BLaER1 (cell line): Measurements from ENCODE around the gene PLN.

Source experiments
- H3K27ac ChIP-seq: shearing (Covaris generic); formaldehyde crosslinking; 2 replicates; pipeline ENCODE4 v1.8.1; 2022
- H3K27me3 ChIP-seq: shearing (Covaris generic); formaldehyde crosslinking; 2 replicates; pipeline ENCODE4 v1.8.1; 2022
- H3K36me3 ChIP-seq: shearing (Covaris generic); formaldehyde crosslinking; 2 replicates; pipeline ENCODE4 v1.8.1; 2022
- H3K4me1 ChIP-seq: shearing (Covaris generic); formaldehyde crosslinking; 2 replicates; pipeline ENCODE4 v1.8.1; 2022
- H3K4me2 ChIP-seq: shearing (Covaris generic); formaldehyde crosslinking; 2 replicates; pipeline ENCODE4 v1.8.1; 2022
- H3K4me3 ChIP-seq: shearing (Covaris generic); formaldehyde crosslinking; 2 replicates; pipeline ENCODE4 v1.8.1; 2022
- H3K9ac ChIP-seq: shearing (Covaris generic); formaldehyde crosslinking; 2 replicates; pipeline ENCODE4 v1.8.1; 2022
- H3K9me3 ChIP-seq: shearing (Covaris generic); formaldehyde crosslinking; 2 replicates; pipeline ENCODE4 v1.8.1; 2022
- H4K20me1 ChIP-seq: shearing (Covaris generic); formaldehyde crosslinking; 2 replicates; pipeline ENCODE4 v1.8.1; 2022
- Cebpa-rat ChIP-seq: shearing (Covaris generic); IDR thresholded peaks from 2 replicates; pipeline ENCODE4 v1.8.1; 2022

The PLN gene

GRCh38 chr6:118574051-118574865, 26.2 kb downstream of the PLN start:
- Histone ChIP-seq H3K9me3 (peaks cover 57% of the 10 kb centered on the region), H4K20me1 (no peaks in the 10 kb centered on the region), H3K4me2 (no peak overlapping the region), H3K36me3 (peaks cover 15% of the 10 kb centered on the region), H3K9ac (no peak overlapping the region), H3K27me3 (no peaks in the 10 kb centered on the region), H3K4me3 (0 out of 2 replicates have a peak overlapping the region, but pooled peaks have one; percentile 13), H3K27ac (no peak overlapping the region), H3K4me1 (no peaks in the 10 kb centered on the region)
- TF ChIP-seq Cebpa-rat, result no peak

- no peak for TF ChIP-seq Cebpa-rat
- Histone ChIP-seq H3K4me2 (no peak overlapping the region), H3K36me3 (peaks cover 15% of the 10 kb centered on the region), H3K27me3 (no peaks in the 10 kb centered on the region), H4K20me1 (peaks cover 5% of the 10 kb centered on the region; the same call in 1 of the 2 replicates), H3K4me1 (no peaks in the 10 kb centered on the region), H3K9me3 (peaks cover 69% of the 10 kb centered on the region), H3K9ac (no peak overlapping the region), H3K4me3 (no peak overlapping the region), H3K27ac (no peak overlapping the region)
Observed at GRCh38 chr6:118577972-118578371, 29.9 kb downstream of the PLN start.

- Histone ChIP-seq H3K4me1 (no peaks in the 10 kb centered on the region), H3K27me3 (no peaks in the 10 kb centered on the region), H3K27ac (no peak overlapping the region), H3K36me3 (peaks cover 15% of the 10 kb centered on the region), H3K9me3 (peaks cover 69% of the 10 kb centered on the region), H3K4me2 (no peak overlapping the region), H4K20me1 (peaks cover 5% of the 10 kb centered on the region; the same call in 1 of the 2 replicates), H3K9ac (no peak overlapping the region), H3K4me3 (no peak overlapping the region)
- TF ChIP-seq Cebpa-rat, result no peak
Observed at GRCh38 chr6:118578617-118579016, 30.5 kb downstream of the PLN start.

GRCh38 chr6:118579786-118580185, 31.7 kb downstream of the PLN start:
- Histone ChIP-seq H3K9ac (no peak overlapping the region), H3K4me1 (no peaks in the 10 kb centered on the region), H3K27ac (no peak overlapping the region), H3K4me2 (no peak overlapping the region), H3K9me3 (peaks cover 57% of the 10 kb centered on the region), H3K36me3 (peaks cover 5% of the 10 kb centered on the region), H4K20me1 (peaks cover 9% of the 10 kb centered on the region; the same call in 1 of the 2 replicates), H3K4me3 (no peak overlapping the region), H3K27me3 (no peaks in the 10 kb centered on the region)
- no peak for TF ChIP-seq Cebpa-rat

- Histone ChIP-seq H3K9ac (no peak overlapping the region), H3K36me3 (0 out of 2 replicates have a peak, but pooled peaks cover 3% of the 10 kb centered on the region), H3K4me2 (no peak overlapping the region), H4K20me1 (peaks cover 11% of the 10 kb centered on the region; the same call in 1 of the 2 replicates), H3K4me1 (no peaks in the 10 kb centered on the region), H3K9me3 (peaks cover 47% of the 10 kb centered on the region), H3K27ac (no peak overlapping the region), H3K4me3 (no peak overlapping the region), H3K27me3 (no peaks in the 10 kb centered on the region)
- no peak for TF ChIP-seq Cebpa-rat
Observed at GRCh38 chr6:118580585-118581419, 32.7 kb downstream of the PLN start.

GRCh38 chr6:118581489-118581959, 33.4 kb downstream of the PLN start:
- Histone ChIP-seq H3K4me1 (no peaks in the 10 kb centered on the region), H3K4me2 (no peak overlapping the region), H4K20me1 (peaks cover 11% of the 10 kb centered on the region; the same call in 1 of the 2 replicates), H3K27ac (no peak overlapping the region), H3K9ac (no peak overlapping the region), H3K9me3 (peaks cover 39% of the 10 kb centered on the region), H3K27me3 (no peaks in the 10 kb centered on the region), H3K4me3 (no peak overlapping the region), H3K36me3 (no peaks in the 10 kb centered on the region)
- TF ChIP-seq Cebpa-rat, result no peak

GRCh38 chr6:118584911-118585310, 36.8 kb downstream of the PLN start:
- Histone ChIP-seq H3K4me3 (no peak overlapping the region), H3K27ac (no peak overlapping the region), H3K36me3 (no peaks in the 10 kb centered on the region), H4K20me1 (peaks cover 11% of the 10 kb centered on the region; the same call in 1 of the 2 replicates), H3K4me2 (no peak overlapping the region), H3K9me3 (peaks cover 6% of the 10 kb centered on the region), H3K27me3 (no peaks in the 10 kb centered on the region), H3K4me1 (peaks cover 8% of the 10 kb centered on the region), H3K9ac (no peak overlapping the region)
- no peak for TF ChIP-seq Cebpa-rat

GRCh38 chr6:118586746-118587485, 38.8 kb downstream of the PLN start:
- peaks cover 11% of the 10 kb centered on the region; the same call in 1 of the 2 replicates for H4K20me1 ChIP-seq
- no peak overlapping the region for H3K9ac ChIP-seq
- H3K4me3 ChIP-seq, result no peak overlapping the region
- no peak for TF ChIP-seq Cebpa-rat
- no peaks in the 10 kb centered on the region for H3K36me3 ChIP-seq
- no peak overlapping the region for H3K27ac ChIP-seq
- H3K4me1 ChIP-seq, result peaks cover 13% of the 10 kb centered on the region
- H3K4me2 ChIP-seq, result no peak overlapping the region
- H3K27me3 ChIP-seq, result no peaks in the 10 kb centered on the region
- no peaks in the 10 kb centered on the region for H3K9me3 ChIP-seq

GRCh38 chr6:118588626-118589025, 40.5 kb downstream of the PLN start:
- H4K20me1 ChIP-seq, result 0 out of 2 replicates have a peak, but pooled peaks cover 6% of the 10 kb centered on the region
- H3K27me3 ChIP-seq, result no peaks in the 10 kb centered on the region
- H3K27ac ChIP-seq, result no peak overlapping the region
- H3K4me1 ChIP-seq, result peaks cover 13% of the 10 kb centered on the region
- no peaks in the 10 kb centered on the region for H3K36me3 ChIP-seq
- TF ChIP-seq Cebpa-rat, result no peak
- no peaks in the 10 kb centered on the region for H3K9me3 ChIP-seq
- H3K4me2 ChIP-seq, result no peak overlapping the region
- no peak overlapping the region for H3K9ac ChIP-seq
- H3K4me3 ChIP-seq, result no peak overlapping the region
